GM10266 (cell line): ENCODE results near the gene KIF26B.

Experiments used
- DNase-seq: peaks from one replicate; pipeline ENCODE4 v3.0.0; 2012; ENCODE audit errors: extremely low spot score
- CTCF ChIP-seq: IDR thresholded peaks from 2 replicates; pipeline ENCODE4 v1.5.1; 2012; ENCODE audit warnings: mild to moderate bottlenecking, low read depth; ENCODE audit not compliant: control insufficient read depth, insufficient read depth; ENCODE audit errors: missing control alignments

Gene KIF26B

GRCh38 chr1:245416781-245417180 lies 262.0 kb downstream of the KIF26B start:
- no peak for DNase-seq
- no peak for TF ChIP-seq CTCF

- DNase-seq: no peak
- no peak for TF ChIP-seq CTCF
These were observed 263.3 kb downstream of the KIF26B start for GRCh38 chr1:245418077-245418476.

GRCh38 chr1:245419461-245419978 lies 264.7 kb downstream of the KIF26B start:
- DNase-seq: no peak
- TF ChIP-seq CTCF: no peak

- no peak for DNase-seq
- no peak for TF ChIP-seq CTCF
These were observed 265.2 kb downstream of the KIF26B start for GRCh38 chr1:245419989-245420388.

GRCh38 chr1:245420926-245421325 lies 266.1 kb downstream of the KIF26B start:
- TF ChIP-seq CTCF: no peak
- DNase-seq: no peak

- TF ChIP-seq CTCF: no peak
- DNase-seq: no peak
These were observed 273.9 kb downstream of the KIF26B start for GRCh38 chr1:245428681-245429080.

GRCh38 chr1:245431706-245432105 lies 276.9 kb downstream of the KIF26B start:
- no peak for TF ChIP-seq CTCF

More at GRCh38 chr1:245431706-245432105, 276.9 kb downstream of the KIF26B start:
- no peak for DNase-seq
